DOHH2 (cell line): Measurements from ENCODE around the gene FAM221A.
"Not testable (repeated sequence)": the region's sequence is repeated elsewhere in the genome, so short reads cannot be mapped to it uniquely, and the experiment has no call there.

Experiments
- H3F3A ChIP-seq: fragments of 200-600 bp; sonication (generic), shearing (Covaris generic); 2 replicates; pipeline ENCODE4 v1.6.0; 2016; ENCODE audit warnings: antibody characterized with exemption, mild to moderate bottlenecking; ENCODE audit not compliant: control insufficient read depth, insufficient read depth
- H3K27ac ChIP-seq: fragments of 200-600 bp; sonication (generic); 2 replicates; pipeline ENCODE4 v1.5.1; 2014; ENCODE audit warnings: low read depth, mild to moderate bottlenecking, low read length, moderate library complexity
- H3K27me3 ChIP-seq: fragments of 200-600 bp; sonication (generic); 2 replicates; pipeline ENCODE4 v1.6.1; 2014; ENCODE audit warnings: mild to moderate bottlenecking, low read length, mixed read lengths; ENCODE audit not compliant: control insufficient read depth
- H3K36me3 ChIP-seq: fragments of 200-600 bp; sonication (generic); 2 replicates; pipeline ENCODE4 v1.6.1; 2014; ENCODE audit warnings: mild to moderate bottlenecking, low read length, moderate library complexity, mixed read lengths; ENCODE audit not compliant: control insufficient read depth
- H3K4me1 ChIP-seq: fragments of 200-600 bp; sonication (generic); 2 replicates; pipeline ENCODE4 v1.6.1; 2014; ENCODE audit warnings: mild to moderate bottlenecking, low read length, mixed read lengths; ENCODE audit not compliant: control insufficient read depth
- H3K4me2 ChIP-seq: fragments of 200-600 bp; sonication (generic); 2 replicates; pipeline ENCODE4 v1.6.0; 2014; ENCODE audit warnings: mild to moderate bottlenecking, low read length, moderate library complexity
- H3K4me3 ChIP-seq: fragments of 200-600 bp; sonication (generic); 2 replicates; pipeline ENCODE4 v1.5.1; 2014; ENCODE audit warnings: mild to moderate bottlenecking, low read length, mixed read lengths
- H3K79me2 ChIP-seq: fragments of 200-600 bp; sonication (generic); 2 replicates; pipeline ENCODE4 v1.6.1; 2014; ENCODE audit warnings: mild to moderate bottlenecking, low read length, mixed read lengths; ENCODE audit not compliant: control insufficient read depth
- H3K9me2 ChIP-seq: fragments of 200-600 bp; sonication (generic); replicated peaks from 2 replicates; pipeline ENCODE4 v1.6.1; 2014; ENCODE audit warnings: mild to moderate bottlenecking, low read length, mixed read lengths; ENCODE audit not compliant: control insufficient read depth
- H3K9me3 ChIP-seq: fragments of 200-600 bp; sonication (generic); 2 replicates; pipeline ENCODE4 v1.6.1; 2014; ENCODE audit warnings: antibody characterized with exemption, low read length, mixed read lengths; ENCODE audit not compliant: control insufficient read depth, insufficient read depth
- H4K20me1 ChIP-seq: fragments of 200-600 bp; sonication (generic); 2 replicates; pipeline ENCODE4 v1.6.0; 2014; ENCODE audit warnings: low read depth, mild to moderate bottlenecking, antibody characterized with exemption, low read length, moderate library complexity; ENCODE audit not compliant: control insufficient read depth, insufficient read depth
- EZH2phosphoT487 ChIP-seq: fragments of 200-600 bp; sonication (generic); IDR thresholded peaks from 2 replicates; pipeline ENCODE4 v1.6.1; 2017; ENCODE audit warnings: borderline replicate concordance, mild to moderate bottlenecking, antibody characterized with exemption, low read length, moderate library complexity, mixed read lengths
- TF ChIP-seq, protein P1 (sequence below): fragments of 200-600 bp; sonication (generic); IDR thresholded peaks from one replicate; pipeline ENCODE4 v1.5.1; 2014; ENCODE audit warnings: antibody characterized with exemption, mild to moderate bottlenecking, low read depth, low read length; ENCODE audit not compliant: poor library complexity, severe bottlenecking

FAM221A gene

DNA sequence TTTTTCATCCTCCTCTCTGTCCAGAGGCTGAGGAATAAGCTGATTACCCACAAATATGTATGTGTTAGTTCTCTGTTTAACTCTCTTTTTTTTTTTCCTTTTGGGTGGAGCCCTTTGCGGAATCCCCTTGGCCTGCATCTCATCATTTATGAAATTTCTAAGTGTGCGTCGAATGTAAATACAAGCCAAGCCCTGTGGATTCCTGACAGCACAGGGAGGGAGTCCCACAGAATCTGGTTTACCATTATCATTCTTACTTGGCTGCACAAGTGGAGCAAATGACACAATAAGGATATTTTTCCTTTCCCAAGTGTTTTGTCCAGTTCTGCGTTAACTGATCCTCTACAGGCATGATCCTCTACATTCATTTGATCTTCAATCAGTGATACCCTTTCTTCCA is 41.5 kb downstream of the FAM221A start:
- Histone ChIP-seq H3K9me2 (no peaks in the 10 kb centered on the region), H3K9me3 (no peaks in the 10 kb centered on the region), H3K4me3 (no peak overlapping the region), H3K79me2 (no peaks in the 10 kb centered on the region), H3F3A (no peaks in the 10 kb centered on the region), H3K4me1 (no peaks in the 10 kb centered on the region), H3K27me3 (peaks cover 15% of the 10 kb centered on the region; the same call in 1 of the 2 replicates), H4K20me1 (no peaks in the 10 kb centered on the region), H3K27ac (no peak overlapping the region), H3K36me3 (no peaks in the 10 kb centered on the region), H3K4me2 (no peak overlapping the region)
- TF ChIP-seq, protein P1, sequence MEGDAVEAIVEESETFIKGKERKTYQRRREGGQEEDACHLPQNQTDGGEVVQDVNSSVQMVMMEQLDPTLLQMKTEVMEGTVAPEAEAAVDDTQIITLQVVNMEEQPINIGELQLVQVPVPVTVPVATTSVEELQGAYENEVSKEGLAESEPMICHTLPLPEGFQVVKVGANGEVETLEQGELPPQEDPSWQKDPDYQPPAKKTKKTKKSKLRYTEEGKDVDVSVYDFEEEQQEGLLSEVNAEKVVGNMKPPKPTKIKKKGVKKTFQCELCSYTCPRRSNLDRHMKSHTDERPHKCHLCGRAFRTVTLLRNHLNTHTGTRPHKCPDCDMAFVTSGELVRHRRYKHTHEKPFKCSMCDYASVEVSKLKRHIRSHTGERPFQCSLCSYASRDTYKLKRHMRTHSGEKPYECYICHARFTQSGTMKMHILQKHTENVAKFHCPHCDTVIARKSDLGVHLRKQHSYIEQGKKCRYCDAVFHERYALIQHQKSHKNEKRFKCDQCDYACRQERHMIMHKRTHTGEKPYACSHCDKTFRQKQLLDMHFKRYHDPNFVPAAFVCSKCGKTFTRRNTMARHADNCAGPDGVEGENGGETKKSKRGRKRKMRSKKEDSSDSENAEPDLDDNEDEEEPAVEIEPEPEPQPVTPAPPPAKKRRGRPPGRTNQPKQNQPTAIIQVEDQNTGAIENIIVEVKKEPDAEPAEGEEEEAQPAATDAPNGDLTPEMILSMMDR: no peak
- no peak for TF ChIP-seq EZH2phosphoT487

DNA sequence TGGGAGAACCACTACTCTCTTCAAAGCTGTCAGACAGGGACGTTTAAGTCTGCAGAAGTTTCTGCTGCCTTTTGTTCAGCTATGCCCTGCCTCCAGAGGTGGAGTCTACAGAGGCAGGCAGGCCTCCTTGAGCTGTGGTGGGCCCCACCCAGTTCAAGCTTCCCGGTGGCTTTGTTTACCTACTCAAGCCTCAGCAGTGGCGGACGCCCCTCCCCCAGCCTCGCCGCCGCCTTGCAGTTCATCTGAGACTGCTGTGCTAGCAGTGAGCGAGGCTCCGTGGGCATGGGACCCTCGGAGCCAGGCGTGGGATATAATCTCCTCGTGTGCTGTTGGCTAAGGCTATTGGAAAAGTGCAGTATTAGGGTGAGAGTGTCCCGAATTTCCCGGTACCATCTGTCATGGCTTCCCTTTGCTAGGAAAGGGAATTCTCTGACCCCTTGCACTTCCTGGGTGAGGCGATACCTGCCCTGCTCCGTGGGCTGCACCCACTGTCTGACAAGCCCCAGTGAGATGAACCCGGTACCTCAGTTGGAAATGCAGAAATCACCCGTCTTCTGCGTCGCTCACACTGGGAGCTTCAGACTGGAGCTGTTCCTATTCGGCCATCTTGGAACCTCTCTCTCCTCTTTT is 42.7 kb downstream of the FAM221A start:
- not testable (repeated sequence) for H3F3A ChIP-seq, H3K36me3 ChIP-seq, H3K4me2 ChIP-seq, H3K9me2 ChIP-seq, H3K27ac ChIP-seq, H4K20me1 ChIP-seq, H3K4me3 ChIP-seq, H3K4me1 ChIP-seq, H3K9me3 ChIP-seq, H3K79me2 ChIP-seq
- peaks cover 15% of the 10 kb centered on the region; the same call in 1 of the 2 replicates for H3K27me3 ChIP-seq

DNA sequence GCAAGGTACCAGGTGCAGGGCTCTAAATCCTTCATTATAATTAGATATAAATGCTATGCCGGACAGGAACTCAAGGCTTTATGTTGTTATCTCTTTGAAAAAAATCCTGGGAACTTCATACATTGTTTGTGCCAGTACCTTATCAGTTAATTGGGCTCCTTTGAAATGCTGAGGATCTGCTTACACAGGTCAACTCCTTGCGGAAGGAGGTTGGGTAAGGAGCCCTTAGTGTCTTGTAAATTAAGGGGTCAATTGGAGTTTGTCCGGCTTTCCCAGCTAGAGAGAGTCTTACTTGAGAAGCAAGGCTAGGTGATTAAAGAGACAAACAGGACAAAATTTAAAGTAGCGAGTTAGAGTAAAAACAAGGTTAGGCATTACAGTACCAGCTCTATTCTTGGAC is 44.1 kb downstream of the FAM221A start:
- not testable (repeated sequence) for H3K4me3 ChIP-seq, H3K4me2 ChIP-seq, H3K4me1 ChIP-seq, H3K9me3 ChIP-seq, H3K9me2 ChIP-seq, H3K79me2 ChIP-seq, H3K27ac ChIP-seq, H4K20me1 ChIP-seq, H3K36me3 ChIP-seq, H3F3A ChIP-seq
- H3K27me3 ChIP-seq: peaks cover 16% of the 10 kb centered on the region

DNA sequence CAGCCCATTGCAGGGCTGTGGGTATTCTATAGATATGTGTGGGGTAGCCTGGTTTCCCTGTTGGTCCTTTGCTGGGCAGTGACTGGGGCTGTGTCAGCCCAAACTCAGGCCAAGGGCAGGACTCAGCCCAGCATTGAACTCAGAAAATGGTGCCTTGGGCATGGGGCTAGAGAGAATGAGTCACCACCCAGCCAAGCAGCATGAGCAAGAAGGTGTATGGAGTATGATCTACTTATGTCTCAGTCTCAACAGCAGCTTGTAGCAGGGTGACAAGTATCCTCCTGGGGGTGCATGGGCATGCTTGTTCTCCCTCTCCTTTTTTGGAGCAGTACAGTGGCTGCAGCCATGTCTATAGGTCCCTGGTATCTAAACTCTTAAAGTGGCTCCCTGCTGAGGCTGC is 62.1 kb downstream of the FAM221A start:
- Histone ChIP-seq H4K20me1 (no peaks in the 10 kb centered on the region), H3K4me3 (no peak overlapping the region), H3K9me2 (no peaks in the 10 kb centered on the region), H3K36me3 (no peaks in the 10 kb centered on the region), H3F3A (no peaks in the 10 kb centered on the region), H3K27ac (no peak overlapping the region), H3K9me3 (peaks cover 13% of the 10 kb centered on the region), H3K27me3 (no peaks in the 10 kb centered on the region), H3K4me1 (no peaks in the 10 kb centered on the region), H3K79me2 (no peaks in the 10 kb centered on the region), H3K4me2 (no peak overlapping the region)
- no peak for TF ChIP-seq EZH2phosphoT487
- TF ChIP-seq, protein P1: no peak
